GM21529 (cell line): Measurements from ENCODE around the gene RARG.

ENCODE experiments used
- ATAC-seq: cut with Tn5 transposase; IDR thresholded peaks from one replicate; pipeline ENCODE4 v1.9.1; 2021; ENCODE audit not compliant: unreplicated experiment

Gene RARG

GRCh38 chr12:53224061-53224896 lies 7.7 kb downstream of the RARG start:
- no peak for ATAC-seq

- ATAC-seq = no peak
Observed at GRCh38 chr12:53223389-53224060, 8.5 kb downstream of the RARG start.

- ATAC-seq = no peak
Observed at GRCh38 chr12:53222806-53223261, 9.2 kb downstream of the RARG start.

- ATAC-seq = no peak
Observed at GRCh38 chr12:53222170-53222721, 9.8 kb downstream of the RARG start.

- ATAC-seq = peak; percentile 27
Observed at GRCh38 chr12:53221203-53222080, 10.6 kb downstream of the RARG start.

- ATAC-seq = peak; percentile 53
Observed at GRCh38 chr12:53220694-53221202, 11.3 kb downstream of the RARG start.

DNA sequence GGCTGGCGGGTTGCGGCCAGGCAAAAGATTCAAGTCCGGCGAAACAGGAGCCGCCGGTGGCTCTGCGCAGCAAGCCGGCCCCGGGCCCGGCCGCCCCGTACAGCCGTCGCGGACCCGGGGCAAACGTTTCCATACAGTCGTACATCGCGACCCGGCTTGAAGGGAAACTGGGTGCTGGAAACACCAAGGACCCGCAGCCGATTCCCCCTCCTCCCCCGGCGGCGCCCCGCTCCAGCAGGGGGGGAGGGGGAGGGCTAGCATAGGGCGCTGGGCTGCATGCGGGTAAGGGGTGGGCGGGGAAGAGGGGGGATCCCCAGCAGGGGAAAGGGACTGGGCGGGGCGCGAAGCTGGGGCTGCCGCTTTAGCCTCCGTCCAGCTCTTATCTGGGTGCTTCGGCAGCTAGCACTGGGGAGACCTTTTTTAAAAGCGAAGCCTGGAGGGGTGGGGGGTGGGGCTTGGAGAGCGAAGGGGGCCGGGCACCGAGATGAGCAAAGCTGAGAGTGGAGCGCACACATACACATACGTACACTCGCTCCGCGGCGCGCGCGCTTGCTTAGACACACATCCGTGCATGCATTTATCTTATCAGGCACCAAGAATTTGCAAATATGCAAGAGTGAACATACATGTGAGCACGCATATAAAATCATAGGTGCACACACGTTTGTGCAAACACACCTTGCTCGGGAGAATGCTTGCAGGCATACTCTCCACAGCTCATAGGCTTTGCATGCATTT lies 11.9 kb downstream of the RARG start:
- peak; percentile 34 for ATAC-seq

- no peak for ATAC-seq
Observed at GRCh38 chr12:53219292-53219955, 12.6 kb downstream of the RARG start.

DNA sequence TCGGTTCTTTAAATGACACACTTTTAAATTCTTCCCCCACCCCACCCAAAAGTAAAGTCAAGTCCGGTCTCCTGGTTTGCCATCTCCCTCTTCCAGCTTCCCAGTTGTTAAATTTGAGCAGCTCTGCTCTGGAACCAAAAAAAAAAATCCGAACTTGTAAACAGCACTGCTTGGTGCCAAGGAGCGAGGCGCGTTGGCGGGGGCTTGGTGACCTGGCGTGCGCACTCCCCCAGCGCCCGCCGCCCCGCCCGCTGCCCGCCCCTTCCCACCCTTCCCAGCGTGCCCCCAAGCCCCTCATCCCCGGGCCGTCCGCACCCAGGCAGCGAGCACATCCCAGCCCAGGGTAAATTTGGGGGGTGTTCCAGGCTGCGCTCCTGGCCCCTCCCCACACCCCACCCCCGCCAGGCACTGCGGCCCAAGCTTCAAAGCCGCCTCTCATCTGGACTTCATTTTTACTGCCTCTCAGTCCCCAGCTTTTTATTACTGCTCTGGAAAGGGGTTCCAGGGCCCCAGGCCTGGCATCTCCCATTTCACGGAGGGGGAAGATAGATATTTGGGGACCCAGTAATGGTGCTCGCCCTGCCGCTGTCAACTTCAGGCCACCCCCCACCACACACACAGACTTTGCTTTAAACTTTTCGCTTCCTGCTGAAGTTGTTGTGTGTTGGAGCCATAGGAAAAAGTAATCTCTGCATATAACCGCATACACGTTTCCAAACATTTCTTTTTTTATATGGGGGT lies 13.3 kb downstream of the RARG start:
- no peak for ATAC-seq

DNA sequence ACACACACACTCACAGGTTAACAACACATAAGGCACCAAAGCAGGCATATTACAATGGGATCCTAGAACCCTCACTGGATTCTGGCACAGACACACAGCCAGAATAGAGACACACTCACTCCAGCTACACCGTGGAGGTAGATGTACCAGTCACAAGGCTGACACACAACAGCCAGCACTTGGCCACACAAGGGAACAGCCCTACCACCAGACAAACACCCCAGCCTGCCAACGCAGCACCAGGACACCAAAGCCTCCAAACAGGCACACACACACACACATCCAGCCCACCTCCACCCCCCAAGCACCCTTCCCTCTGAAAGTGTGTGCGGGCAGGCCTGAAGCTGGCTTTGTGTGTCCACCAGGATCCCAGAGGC lies 14.1 kb downstream of the RARG start:
- ATAC-seq = no peak

DNA sequence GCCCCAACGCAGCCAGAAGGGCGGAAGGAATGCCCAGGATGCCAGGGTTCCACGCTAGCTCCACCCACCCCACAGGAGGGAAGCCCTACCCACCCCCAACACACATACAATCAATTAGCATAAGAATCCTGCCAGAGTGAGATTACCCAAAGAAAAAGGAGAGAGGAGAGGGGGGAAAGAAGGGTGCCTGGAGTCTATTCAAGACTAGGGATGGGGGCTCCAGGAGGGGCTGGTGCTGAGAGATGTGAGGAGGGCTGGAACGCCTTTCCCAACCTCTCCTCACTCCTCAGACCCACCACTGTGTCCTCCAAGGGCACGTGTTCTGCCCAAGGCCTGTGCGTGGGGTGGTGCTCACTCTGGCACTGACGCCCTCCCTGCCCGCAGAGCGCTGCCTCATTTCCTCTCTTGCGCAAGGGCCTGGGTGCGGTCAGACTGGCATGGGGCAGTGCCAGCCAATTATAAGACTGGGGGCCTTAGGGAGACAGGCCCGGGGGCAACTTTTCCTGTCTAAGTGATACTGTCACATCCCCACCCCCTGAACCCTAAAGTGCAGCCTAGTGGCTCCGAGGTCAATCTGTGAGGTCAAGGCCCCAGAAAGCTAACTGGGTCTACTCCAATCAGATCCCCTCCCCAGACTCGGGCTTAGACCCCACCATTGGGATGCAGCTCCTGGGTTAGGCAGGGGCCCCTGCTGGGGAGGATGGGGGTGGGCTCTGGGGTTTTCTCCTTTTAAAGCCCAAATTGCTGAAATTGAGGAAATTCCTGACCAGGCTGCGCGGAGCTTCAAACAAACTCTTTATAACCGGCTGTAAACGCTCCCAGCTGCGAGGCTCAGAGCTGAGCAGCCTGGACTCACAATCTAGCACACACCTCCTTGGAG lies 14.7 kb downstream of the RARG start:
- ATAC-seq = no peak

DNA sequence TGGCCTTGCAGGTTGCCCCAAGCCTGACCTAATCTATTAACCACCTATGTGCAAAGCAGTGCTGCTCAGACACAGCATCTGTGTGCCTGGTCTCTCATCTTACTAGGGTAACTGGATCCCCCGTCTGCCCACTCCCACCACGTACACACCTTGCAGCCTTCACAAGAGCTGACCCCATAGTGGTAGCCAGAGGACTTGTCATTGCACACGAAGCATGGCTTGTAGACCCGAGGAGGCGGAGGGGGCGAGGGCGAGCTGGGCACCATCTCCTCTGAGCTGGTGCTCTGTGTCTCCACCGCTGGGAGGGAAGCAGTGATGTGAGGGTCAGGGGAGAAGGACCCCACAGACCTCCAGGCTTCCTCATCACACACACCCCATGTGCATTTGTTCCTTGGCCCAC lies 16.5 kb downstream of the RARG start:
- ATAC-seq = no peak

DNA sequence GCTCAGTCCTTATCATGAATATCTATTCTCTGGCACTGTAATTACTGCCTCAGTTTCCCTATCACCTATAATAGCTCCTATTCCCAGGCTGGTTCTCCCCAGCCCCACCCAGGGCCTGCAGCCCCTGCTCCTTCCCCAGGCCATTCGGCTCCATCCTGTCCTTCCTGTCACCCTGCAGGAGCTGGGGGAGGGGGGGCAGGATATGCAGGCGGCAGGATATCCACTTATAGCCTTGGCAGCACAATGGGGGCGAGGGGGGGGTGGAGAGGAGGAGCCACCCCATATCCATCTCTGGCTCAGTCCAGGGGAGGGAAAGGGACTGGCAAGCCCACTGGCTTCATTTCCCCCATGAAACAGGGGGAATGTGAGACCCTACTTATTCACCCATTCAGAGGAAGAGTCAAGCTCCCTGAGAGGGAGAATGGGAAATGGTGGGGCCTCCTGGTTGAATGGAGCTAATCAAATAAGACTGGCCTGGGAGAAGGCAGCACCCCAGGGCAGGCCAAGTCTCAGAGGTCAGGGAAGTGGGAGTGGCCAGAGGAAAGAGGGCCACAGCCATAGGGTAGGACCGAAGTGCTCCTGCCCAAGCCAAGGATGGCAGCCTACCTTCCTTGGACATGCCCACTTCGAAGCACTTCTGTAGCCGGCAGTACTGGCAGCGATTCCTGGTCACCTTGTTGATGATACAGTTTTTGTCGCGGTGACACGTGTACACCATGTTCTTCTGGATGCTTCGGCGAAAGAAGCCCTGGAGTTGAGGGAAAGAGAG lies 17.1 kb downstream of the RARG start:
- ATAC-seq = no peak

DNA sequence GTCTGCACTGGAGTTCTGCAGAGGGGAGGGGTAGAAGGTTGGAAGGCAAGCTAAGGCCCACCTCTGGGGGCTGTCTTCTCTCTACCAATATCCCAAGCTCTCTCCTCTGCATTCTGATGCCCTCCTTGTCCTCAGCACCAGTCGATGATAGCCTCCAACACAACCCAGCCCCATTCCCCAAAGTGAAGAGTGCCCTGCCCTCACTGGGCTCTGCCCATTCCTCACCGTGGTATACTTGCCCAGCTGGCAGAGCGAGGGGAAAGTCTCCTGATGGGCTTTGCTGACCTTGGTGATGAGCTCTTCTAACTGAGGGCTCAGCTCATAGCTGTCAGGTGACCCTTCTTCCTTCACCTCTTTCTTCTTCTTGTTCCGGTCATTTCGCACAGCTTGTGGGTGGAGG lies 17.8 kb downstream of the RARG start:
- no peak for ATAC-seq

DNA sequence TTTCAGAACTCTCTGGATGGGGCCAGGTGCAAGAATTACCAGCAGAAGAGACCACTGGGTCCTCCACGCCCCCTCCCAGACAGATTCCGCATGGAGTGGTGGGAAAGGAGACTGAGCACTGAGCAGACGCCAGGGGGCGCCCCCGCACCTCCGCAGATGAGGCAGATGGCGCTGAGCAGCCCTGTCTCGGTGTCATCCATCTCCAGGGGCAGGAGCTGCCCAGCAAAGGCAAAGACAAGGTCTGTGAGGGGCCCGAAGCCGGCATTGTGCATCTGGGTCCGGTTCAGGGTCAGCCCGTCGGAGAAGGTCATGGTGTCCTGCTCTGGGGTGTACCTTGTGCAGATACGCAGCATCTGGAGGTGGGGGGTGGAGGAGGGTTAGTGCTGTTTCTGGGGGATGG lies 18.7 kb downstream of the RARG start:
- ATAC-seq = no peak

DNA sequence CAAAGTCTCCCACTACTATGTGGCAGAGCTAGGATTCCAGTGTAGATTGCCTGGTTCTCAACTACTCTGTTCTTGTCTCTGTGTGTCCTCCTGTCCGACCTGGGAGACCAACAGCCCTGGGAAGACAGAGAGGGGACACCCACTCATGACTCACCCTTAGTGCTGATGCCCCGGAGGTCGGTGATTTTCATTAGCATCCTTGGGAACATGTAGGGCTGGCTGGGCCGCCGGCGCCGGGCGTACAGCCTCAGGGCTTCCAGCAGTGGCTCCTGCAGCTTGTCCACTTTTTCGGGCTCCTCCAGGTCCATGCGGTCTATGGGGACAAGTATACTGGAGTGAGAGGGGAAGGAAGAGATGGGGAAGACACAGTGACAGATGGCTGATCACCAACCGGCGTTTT lies 19.1 kb downstream of the RARG start:
- no peak for ATAC-seq
